Activated naive CD8-positive, alpha-beta T cell (primary cell): ENCODE results near the gene RAPGEF1.

Source experiments
- H3K27ac Mint-ChIP-seq: one replicate; pipeline ENCODE4 v1.8.0; 2021; ENCODE audit warnings: mixed read lengths
- H3K27me3 Mint-ChIP-seq: one replicate; pipeline ENCODE4 v1.8.0; 2021; ENCODE audit warnings: mixed read lengths
- H3K36me3 Mint-ChIP-seq: one replicate; pipeline ENCODE4 v1.8.0; 2021; ENCODE audit warnings: mixed read lengths
- H3K4me1 Mint-ChIP-seq: one replicate; pipeline ENCODE4 v1.8.0; 2021; ENCODE audit warnings: low read depth, mixed read lengths
- H3K4me3 Mint-ChIP-seq: one replicate; pipeline ENCODE4 v1.8.0; 2021; ENCODE audit warnings: mild to moderate bottlenecking, mixed read lengths
- H3K9me3 Mint-ChIP-seq: one replicate; pipeline ENCODE4 v1.8.0; 2021; ENCODE audit warnings: low read depth, mixed read lengths

RAPGEF1 gene

DNA sequence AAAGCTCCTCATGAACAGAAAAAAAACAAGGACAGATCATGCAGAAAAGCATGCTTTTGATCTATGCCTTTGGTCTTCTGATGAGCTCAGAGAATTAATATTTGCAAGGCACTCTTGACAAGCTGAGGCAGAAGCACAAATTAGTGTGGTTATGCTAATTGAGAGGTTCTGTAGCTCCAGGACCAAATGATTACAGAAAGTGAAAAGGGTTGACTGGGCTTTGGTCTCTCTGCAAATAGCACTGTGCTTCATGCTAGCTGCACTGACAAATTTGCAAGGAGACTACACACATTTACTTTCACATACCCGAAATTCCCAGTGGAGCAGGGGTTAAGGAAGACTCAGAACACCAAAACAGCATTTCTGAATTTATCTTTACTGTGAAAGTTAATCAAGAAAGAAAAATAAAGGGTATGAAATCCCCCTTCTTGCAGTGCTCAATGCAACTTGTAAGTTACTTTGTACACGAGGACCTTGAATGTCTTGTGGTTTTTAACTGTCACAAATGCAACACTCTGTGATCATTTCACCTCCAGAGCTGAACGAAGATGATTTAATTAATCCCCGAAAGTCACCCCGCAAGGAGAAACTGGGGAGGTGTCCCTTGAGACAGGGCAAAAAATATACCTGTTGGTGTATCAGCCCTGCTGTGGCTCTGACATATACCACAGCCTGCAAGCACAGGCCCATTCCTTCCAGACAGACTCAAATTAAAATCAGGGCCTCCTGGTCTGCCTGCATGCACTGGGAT lies 11.9 kb downstream of the RAPGEF1 start:
- Mint-ChIP-seq H3K27me3 (no peaks in the 10 kb centered on the region), H3K27ac (peak overlapping the region; percentile 96), H3K9me3 (no peaks in the 10 kb centered on the region), H3K4me3 (peak overlapping the region; percentile 84), H3K4me1 (peaks cover 88% of the 10 kb centered on the region), H3K36me3 (peaks cover 7% of the 10 kb centered on the region)

- Mint-ChIP-seq H3K9me3 (no peaks in the 10 kb centered on the region), H3K27me3 (no peaks in the 10 kb centered on the region), H3K36me3 (peaks cover 7% of the 10 kb centered on the region), H3K4me3 (peak overlapping the region; percentile 84), H3K4me1 (peaks cover 81% of the 10 kb centered on the region), H3K27ac (peak overlapping the region; percentile 96)
These were observed 12.6 kb downstream of the RAPGEF1 start for GRCh38 chr9:131727184-131727759.

GRCh38 chr9:131724683-131725082 lies 15.2 kb downstream of the RAPGEF1 start:
- peaks cover 78% of the 10 kb centered on the region for H3K4me1 Mint-ChIP-seq
- no peak overlapping the region for H3K4me3 Mint-ChIP-seq
- H3K27ac Mint-ChIP-seq, result peak overlapping the region; percentile 84
- no peaks in the 10 kb centered on the region for H3K27me3 Mint-ChIP-seq
- H3K36me3 Mint-ChIP-seq, result peaks cover 12% of the 10 kb centered on the region
- H3K9me3 Mint-ChIP-seq, result no peaks in the 10 kb centered on the region

DNA sequence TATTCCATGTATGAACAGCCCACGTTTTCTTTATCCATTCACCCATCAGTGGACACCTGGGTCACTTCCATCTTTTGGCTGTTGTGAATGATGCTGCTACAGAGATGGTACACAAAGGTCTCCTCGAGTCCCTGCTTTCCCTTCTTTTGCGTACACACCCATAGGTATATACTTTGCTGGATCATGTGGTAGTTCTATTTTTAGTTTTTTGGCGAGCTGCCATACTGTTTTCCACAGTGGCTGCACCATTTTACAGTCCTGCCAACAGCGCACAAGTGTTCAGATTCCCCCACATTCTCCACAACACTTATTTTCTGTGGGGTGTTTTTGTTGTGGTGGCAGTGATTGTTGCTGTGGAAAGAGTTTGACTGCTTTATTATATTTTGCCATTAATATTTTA lies 16.2 kb downstream of the RAPGEF1 start:
- Mint-ChIP-seq H3K36me3 (peaks cover 10% of the 10 kb centered on the region), H3K27me3 (no peaks in the 10 kb centered on the region), H3K27ac (no peak overlapping the region), H3K4me1 (peaks cover 78% of the 10 kb centered on the region), H3K4me3 (no peak overlapping the region), H3K9me3 (no peaks in the 10 kb centered on the region)

DNA sequence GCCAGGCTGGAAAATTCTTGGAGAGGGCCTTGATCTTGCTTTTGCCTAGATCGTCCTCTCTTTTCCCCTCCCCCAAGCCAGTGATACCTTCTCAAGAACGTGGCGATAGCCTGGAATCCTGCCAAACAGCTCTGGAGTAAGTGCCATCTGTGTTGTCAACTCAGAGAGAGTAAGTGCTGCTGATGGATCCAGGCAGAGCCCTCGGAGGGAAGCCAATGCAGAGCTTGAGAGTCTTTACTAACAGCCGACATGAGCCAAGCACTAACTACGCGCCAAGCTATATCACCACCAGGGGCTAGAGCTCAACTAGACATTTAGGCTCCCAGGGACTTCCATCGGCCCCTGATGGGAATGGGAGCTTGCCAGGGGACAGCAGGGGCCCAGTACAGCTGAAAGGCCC lies 17.6 kb downstream of the RAPGEF1 start:
- Mint-ChIP-seq H3K27me3 (no peaks in the 10 kb centered on the region), H3K36me3 (peaks cover 10% of the 10 kb centered on the region), H3K4me1 (peaks cover 76% of the 10 kb centered on the region), H3K9me3 (no peaks in the 10 kb centered on the region), H3K27ac (no peak overlapping the region), H3K4me3 (no peak overlapping the region)

DNA sequence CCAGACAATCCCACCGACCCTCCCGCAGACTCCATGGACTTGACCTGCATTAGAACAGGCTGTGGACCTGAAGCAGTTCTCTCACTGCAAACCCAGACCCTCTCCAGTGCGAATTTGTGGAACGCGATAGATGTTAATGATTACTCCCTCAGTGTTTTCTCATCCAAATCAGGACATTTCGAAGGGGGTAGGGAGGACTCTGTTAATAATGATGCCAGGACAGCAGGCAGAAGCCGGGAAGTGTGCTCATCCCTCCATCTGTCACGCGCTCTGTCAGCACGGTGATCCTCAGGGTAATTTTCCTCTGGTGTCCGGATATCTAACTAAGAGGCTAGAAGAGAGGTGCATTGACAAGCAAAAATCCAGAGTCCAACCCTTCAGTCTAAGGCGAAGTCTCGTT lies 18.8 kb downstream of the RAPGEF1 start:
- Mint-ChIP-seq H3K27me3 (no peaks in the 10 kb centered on the region), H3K4me1 (peaks cover 71% of the 10 kb centered on the region), H3K36me3 (peaks cover 10% of the 10 kb centered on the region), H3K9me3 (no peaks in the 10 kb centered on the region), H3K27ac (peak overlapping the region; percentile 58), H3K4me3 (no peak overlapping the region)

- Mint-ChIP-seq H3K9me3 (no peaks in the 10 kb centered on the region), H3K27me3 (no peaks in the 10 kb centered on the region), H3K4me1 (peaks cover 69% of the 10 kb centered on the region), H3K36me3 (peaks cover 10% of the 10 kb centered on the region), H3K27ac (peak overlapping the region; percentile 28), H3K4me3 (no peak overlapping the region)
These were observed 19.5 kb downstream of the RAPGEF1 start for GRCh38 chr9:131720330-131720729.

DNA sequence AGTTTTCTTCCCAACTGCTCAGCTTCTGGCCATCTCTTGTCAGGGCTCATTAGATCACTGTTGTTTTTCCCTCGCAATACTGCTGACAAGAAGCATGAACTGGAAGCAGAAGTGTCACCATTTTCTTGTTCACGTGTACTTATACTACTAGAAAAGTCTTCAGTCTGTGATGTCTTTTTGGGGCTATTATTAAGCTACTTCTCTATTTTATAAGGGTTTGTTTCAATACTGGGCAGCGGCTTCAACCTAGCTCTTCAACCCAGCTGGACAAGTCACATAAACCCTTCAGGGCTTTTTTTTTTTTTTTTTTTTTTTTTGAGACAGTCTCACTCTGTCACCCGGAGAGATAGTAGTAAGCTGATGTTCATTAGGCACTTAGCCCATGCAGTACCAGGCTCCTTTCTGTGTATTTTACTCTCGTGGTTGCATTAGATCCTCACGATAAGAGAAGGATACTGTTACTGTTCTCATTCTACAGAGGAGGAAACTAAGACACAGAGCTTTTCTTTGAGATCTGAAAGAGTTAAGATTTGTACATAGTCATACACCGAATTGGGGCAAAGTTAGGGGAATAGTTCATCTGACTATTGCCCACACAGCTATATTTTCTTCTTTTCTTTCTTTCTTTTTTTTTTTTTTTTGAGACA lies 20.5 kb downstream of the RAPGEF1 start:
- H3K36me3 Mint-ChIP-seq, result peaks cover 5% of the 10 kb centered on the region
- no peaks in the 10 kb centered on the region for H3K27me3 Mint-ChIP-seq
- H3K27ac Mint-ChIP-seq, result peak overlapping the region; percentile 41
- no peak overlapping the region for H3K4me3 Mint-ChIP-seq
- no peaks in the 10 kb centered on the region for H3K9me3 Mint-ChIP-seq
- peaks cover 64% of the 10 kb centered on the region for H3K4me1 Mint-ChIP-seq

GRCh38 chr9:131717719-131718460 lies 22.0 kb downstream of the RAPGEF1 start:
- Mint-ChIP-seq H3K27ac (peak overlapping the region; percentile 8), H3K4me1 (peaks cover 63% of the 10 kb centered on the region), H3K36me3 (peaks cover 5% of the 10 kb centered on the region), H3K9me3 (no peaks in the 10 kb centered on the region), H3K4me3 (no peak overlapping the region), H3K27me3 (no peaks in the 10 kb centered on the region)

DNA sequence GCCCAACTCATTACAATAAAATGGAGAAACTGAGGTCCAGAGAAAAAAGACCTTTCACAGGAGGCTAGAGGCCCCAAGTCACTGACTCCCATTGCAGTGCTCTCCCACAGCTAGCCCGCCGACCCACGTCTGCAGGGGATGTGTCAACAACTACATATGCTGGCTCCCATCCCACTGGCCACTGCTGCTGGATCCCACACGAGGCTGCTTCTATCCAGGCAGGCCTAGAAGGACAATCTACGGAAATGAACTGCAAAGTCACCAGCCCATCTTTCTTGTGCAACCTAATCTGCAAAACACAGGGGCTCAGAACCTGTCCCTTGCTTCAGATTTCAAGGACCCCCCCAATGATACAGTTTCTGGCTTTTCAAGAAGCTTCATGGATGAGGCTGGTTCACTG lies 24.0 kb downstream of the RAPGEF1 start:
- peaks cover 2% of the 10 kb centered on the region for H3K36me3 Mint-ChIP-seq
- no peaks in the 10 kb centered on the region for H3K9me3 Mint-ChIP-seq
- H3K27ac Mint-ChIP-seq, result no peak overlapping the region
- H3K4me3 Mint-ChIP-seq, result no peak overlapping the region
- no peaks in the 10 kb centered on the region for H3K27me3 Mint-ChIP-seq
- H3K4me1 Mint-ChIP-seq, result peaks cover 68% of the 10 kb centered on the region

DNA sequence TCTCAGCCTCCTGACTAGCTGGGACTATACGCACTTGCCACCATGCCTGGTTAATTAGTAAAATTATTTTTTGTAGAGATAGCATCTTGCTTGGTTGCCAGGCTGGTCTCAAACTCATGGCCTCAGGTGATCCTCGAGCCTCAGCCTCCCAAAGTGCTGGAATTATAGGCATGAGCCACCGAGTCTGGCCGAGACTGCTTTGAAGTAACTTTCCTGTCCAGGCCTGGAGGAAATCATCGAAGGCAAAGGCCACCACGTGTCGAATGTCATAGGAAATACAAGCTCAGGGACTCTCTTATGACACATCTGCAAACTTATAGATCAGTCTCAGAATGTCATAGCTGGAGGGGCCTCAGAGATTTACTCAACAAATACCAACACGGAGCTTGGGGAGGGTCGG lies 25.1 kb downstream of the RAPGEF1 start:
- H3K4me1 Mint-ChIP-seq, result peaks cover 64% of the 10 kb centered on the region
- H3K4me3 Mint-ChIP-seq, result no peak overlapping the region
- no peaks in the 10 kb centered on the region for H3K27me3 Mint-ChIP-seq
- H3K36me3 Mint-ChIP-seq, result no peaks in the 10 kb centered on the region
- H3K27ac Mint-ChIP-seq, result no peak overlapping the region
- no peaks in the 10 kb centered on the region for H3K9me3 Mint-ChIP-seq

- Mint-ChIP-seq H3K9me3 (no peaks in the 10 kb centered on the region), H3K4me1 (peaks cover 64% of the 10 kb centered on the region), H3K36me3 (no peaks in the 10 kb centered on the region), H3K4me3 (no peak overlapping the region), H3K27ac (no peak overlapping the region), H3K27me3 (no peaks in the 10 kb centered on the region)
These were observed 25.7 kb downstream of the RAPGEF1 start for GRCh38 chr9:131714161-131714646.

GRCh38 chr9:131713016-131713415 lies 26.9 kb downstream of the RAPGEF1 start:
- H3K9me3 Mint-ChIP-seq, result no peaks in the 10 kb centered on the region
- no peak overlapping the region for H3K27ac Mint-ChIP-seq
- no peaks in the 10 kb centered on the region for H3K36me3 Mint-ChIP-seq
- peaks cover 61% of the 10 kb centered on the region for H3K4me1 Mint-ChIP-seq
- H3K4me3 Mint-ChIP-seq, result no peak overlapping the region
- H3K27me3 Mint-ChIP-seq, result no peaks in the 10 kb centered on the region

GRCh38 chr9:131712151-131712716 lies 27.6 kb downstream of the RAPGEF1 start:
- peaks cover 3% of the 10 kb centered on the region for H3K36me3 Mint-ChIP-seq
- H3K4me3 Mint-ChIP-seq, result no peak overlapping the region
- H3K27ac Mint-ChIP-seq, result no peak overlapping the region
- no peaks in the 10 kb centered on the region for H3K9me3 Mint-ChIP-seq
- H3K4me1 Mint-ChIP-seq, result peaks cover 64% of the 10 kb centered on the region
- no peaks in the 10 kb centered on the region for H3K27me3 Mint-ChIP-seq
